GM12878 (cell line): ENCODE results near the gene CCDC70. TPM values are rescaled to one million over a fixed set of nuclear protein-coding genes. Genes with fewer than 3 reads are reported as not detected.

Experiments used
- ATAC-seq: fragments of 200-7000 bp; cut with Tn5 transposase; 3 replicates; pipeline ENCODE4 v1.9.1; 2020; ENCODE audit warnings: mild to moderate bottlenecking, moderate library complexity
- BruUV-seq: library from RNA; stranded (reverse); fragments of 400-500 nt; replicated peaks from 2 replicates; lab custom pipeline; 2021; lab: Mats Ljungman, UMichigan
- CTCF ChIA-PET: fragments of 300-600 bp; sonication (Branson Sonifier 250); formaldehyde crosslinking; extraction: SDS; loops from one replicate; lab custom pipeline; 2021; ENCODE audit warnings: inconsistent platforms; lab: Yijun Ruan, JAX
- POLR2A ChIA-PET: fragments of 350-600 bp; formaldehyde crosslinking; extraction: SDS; loops from one replicate; lab custom pipeline; 2021; ENCODE audit warnings: inconsistent platforms; lab: Charles Lee
- RAD21 ChIA-PET: fragments of 300-600 bp; sonication (Branson Sonifier 250); formaldehyde crosslinking; loops from one replicate; lab custom pipeline; 2023; ENCODE audit warnings: antibody characterized with exemption; ENCODE audit not compliant: unreplicated experiment; lab: Charles Lee
- SMC1A ChIA-PET: fragments of 300-600 bp; sonication (Branson Sonifier 250); formaldehyde crosslinking; loops from one replicate; lab custom pipeline; 2023; ENCODE audit not compliant: unreplicated experiment, uncharacterized antibody; lab: Charles Lee
- DNase-seq: peaks from one replicate; pipeline ENCODE4 v3.0.0-alpha.2; 2011; ENCODE audit warnings: low read depth, low spot score
- FAIRE-seq: peaks from 3 replicates; lab custom pipeline; 2011; peaks lifted over from hg19 to GRCh38; lab: Jason Lieb, UNC
- H2AFZ ChIP-seq: 2 replicates; pipeline ENCODE4 v1.6.0; 2011; ENCODE audit warnings: low read depth, low read length, control low read depth; ENCODE audit not compliant: control insufficient read depth
- H3K27ac ChIP-seq: 2 replicates; pipeline ENCODE4 v1.5.1; 2011; ENCODE audit warnings: control low read depth; ENCODE audit not compliant: control insufficient read depth, insufficient read depth
- H3K27me3 ChIP-seq, 2 experiments: replicated peaks in 1 of 2; 2 replicates each; pipeline versions ENCODE4 v1.6.0 to v1.6.1; 2011; ENCODE audit warnings: low read length in 1 of 2; ENCODE audit not compliant: control insufficient read depth in 2 of 2, insufficient read depth in 2 of 2
- H3K36me3 ChIP-seq, 2 experiments: 2 replicates each; pipeline ENCODE4 v1.5.1; 2011; ENCODE audit warnings: low read length in 1 of 2; ENCODE audit not compliant: control insufficient read depth in 2 of 2, insufficient read depth in 2 of 2
- H3K4me1 ChIP-seq: 2 replicates; pipeline ENCODE4 v1.6.1; 2011; ENCODE audit warnings: mild to moderate bottlenecking, low read length, moderate library complexity, mixed read lengths; ENCODE audit not compliant: control insufficient read depth, insufficient read depth
- H3K4me2 ChIP-seq: 2 replicates; pipeline ENCODE4 v1.6.0; 2011; ENCODE audit warnings: control low read depth; ENCODE audit not compliant: control insufficient read depth, insufficient read depth
- H3K4me3 ChIP-seq: fragments of 200-600 bp; sonication (generic); 2 replicates; pipeline ENCODE4 v1.5.1; 2016
- H3K79me2 ChIP-seq: 2 replicates; pipeline ENCODE4 v1.6.0; 2011; ENCODE audit warnings: low read length; ENCODE audit not compliant: control insufficient read depth, insufficient read depth
- H3K9ac ChIP-seq: 2 replicates; pipeline ENCODE4 v1.8.0; 2011; ENCODE audit warnings: low read length, control low read depth, mixed read lengths; ENCODE audit not compliant: control insufficient read depth, insufficient read depth
- H3K9me3 ChIP-seq: replicated peaks from 3 replicates; pipeline ENCODE4 v1.5.1; 2011; ENCODE audit warnings: mild to moderate bottlenecking, low read length; ENCODE audit not compliant: control insufficient read depth, insufficient read depth
- H4K20me1 ChIP-seq: 2 replicates; pipeline ENCODE4 v1.6.0; 2011; ENCODE audit not compliant: control insufficient read depth, insufficient read depth
- DPF2 ChIP-seq: fragments of 450-650 bp; IDR thresholded peaks from 2 replicates; pipeline ENCODE4 v1.6.1; 2017; ENCODE audit warnings: mild to moderate bottlenecking
- KAT2A ChIP-seq: conservative IDR thresholded peaks from 2 replicates; pipeline ENCODE4 v1.6.1; 2011; ENCODE audit warnings: low read depth, low read length; ENCODE audit not compliant: control insufficient read depth
- MEF2A ChIP-seq: IDR thresholded peaks from 2 replicates; pipeline ENCODE4 v1.6.1; 2011; ENCODE audit warnings: low read depth, mild to moderate bottlenecking, low read length, moderate library complexity; ENCODE audit not compliant: insufficient read depth
- MTA3 ChIP-seq: IDR thresholded peaks from 2 replicates; pipeline ENCODE4 v1.6.1; 2012; ENCODE audit warnings: low read length, inconsistent platforms, borderline replicate concordance
- RBBP5 ChIP-seq: fragments of 200-600 bp; sonication (generic); conservative IDR thresholded peaks from 2 replicates; pipeline ENCODE4 v1.6.1; 2016
- RELA ChIP-seq: fragments of 450-650 bp; IDR thresholded peaks from 2 replicates; pipeline ENCODE4 v1.8.0; 2014; ENCODE audit warnings: borderline replicate concordance; ENCODE audit not compliant: partially characterized antibody
- SPI1 ChIP-seq: IDR thresholded peaks from 2 replicates; pipeline ENCODE4 v1.6.1; 2011; ENCODE audit warnings: low read depth, mild to moderate bottlenecking, low read length, moderate library complexity, borderline replicate concordance; ENCODE audit not compliant: insufficient read depth
- TBL1XR1 ChIP-seq: IDR thresholded peaks from 2 replicates; pipeline ENCODE4 v1.6.1; 2012; ENCODE audit warnings: low read depth, low read length, improper control_type of control experiment
- WGBS: methylation state at CpG from one replicate; pipeline ENCODE4 v1.1.6; 2016; ENCODE audit warnings: low lambda C conversion rate; ENCODE audit not compliant: insufficient replicate concordance, insufficient coverage; ENCODE audit errors: missing lambda C conversion rate; 5-methylcytosine and 5-hydroxymethylcytosine counted together
- in situ Hi-C: fragments of 300-500 bp; cut with MboI; formaldehyde crosslinking; loops from 9 replicates; pipeline ENCODE4 v1.14.3; 2018; ENCODE audit warnings: mixed read lengths
- intact Hi-C: fragments of 100-400 bp; cut with micrococcal nuclease; formaldehyde crosslinking; loops from one replicate; pipeline ENCODE4 v1.14.2; 2022; ENCODE audit not compliant: unreplicated experiment
- polyA plus RNA-seq, 11 experiments: library from polyadenylated mRNA; depleted of rRNA in 4 of 11; unstranded in 6 of 11; stranded (reverse) in 5 of 11; fragments of >200 nt; fragmentation: Nextera tagmentation in 4 of 11; fragmentation: Illumina TruSeq in 1 of 11; extraction: Ambion mirVana in 4 of 11; extraction: Trizol in 1 of 11; gene quantifications; 1 replicate in 1 of 11; 2 replicates in 10 of 11; pipeline versions ENCODE4 v1.2.1 to v1.2.3, GENCODE V29; 2011 to 2016; ENCODE audit warnings: inconsistent platforms in 2 of 11, missing spikeins in 2 of 11, low read depth in 1 of 11
- total RNA-seq, 4 experiments: library from RNA; depleted of rRNA in 3 of 4; stranded (reverse); fragments of >200 nt in 3 of 4; fragmentation: Illumina TruSeq in 1 of 4; extraction: Trizol in 1 of 4; gene quantifications; 2 replicates each; pipeline versions ENCODE4 v1.2.1 to v1.2.3, GENCODE V29; 2013 to 2021

The CCDC70 gene
- total and polyA plus RNA-seq, 10 of the 15 experiments (the other 5 are each of a cell fraction or from before 2014, with no cell fraction given): not detected

GRCh38 chr13:51870616-51871015 lies 8.8 kb downstream of the CCDC70 start:
- ChIA-PET CTCF (interaction anchor here (1.1 kb wide), 1 partner anchor 25 kb away, joined by 4 read pairs; no protein-coding TSS in a partner anchor), POLR2A (no interaction called here)
- no peaks in the 10 kb centered on the region for H3K9me3 ChIP-seq
- no peaks in the 10 kb centered on the region for H3K27me3 ChIP-seq
- no peaks in the 10 kb centered on the region for H3K4me1 ChIP-seq
- H3K36me3 ChIP-seq: no peaks in the 10 kb centered on the region
- H2AFZ ChIP-seq: no peak overlapping the region
- in situ Hi-C loops: no loop called here
- no peaks in the 10 kb centered on the region for H3K79me2 ChIP-seq
- no TSS peak for BruUV-seq
- DNase-seq: no peak
- no peak for FAIRE-seq
- no peak overlapping the region for H3K27ac ChIP-seq
- TF ChIP-seq RBBP5 (no peak), TBL1XR1 (no peak)
- TF ChIP-seq, all 136 proteins: peak for 0
- RAD21 ChIA-PET: interaction anchor here (1.1 kb wide), 1 partner anchor 54 kb away, joined by 3 read pairs; no protein-coding TSS in a partner anchor
- SMC1A ChIA-PET: no interaction called here
- no peak for ATAC-seq
- Histone ChIP-seq H3K9ac (no peak overlapping the region), H3K4me3 (no peak overlapping the region), H3K4me2 (no peak overlapping the region), H4K20me1 (no peaks in the 10 kb centered on the region)
- 0% methylated on average over 3 of the region's 3 CpGs for WGBS
- intact Hi-C loops: no loop called here

- Histone ChIP-seq H3K4me1 (no peaks in the 10 kb centered on the region), H2AFZ (no peak overlapping the region), H3K9me3 (no peaks in the 10 kb centered on the region), H3K4me3 (no peak overlapping the region), H3K79me2 (no peaks in the 10 kb centered on the region), H3K9ac (no peak overlapping the region), H4K20me1 (no peaks in the 10 kb centered on the region), H3K36me3 (no peaks in the 10 kb centered on the region), H3K27ac (no peak overlapping the region), H3K27me3 (no peaks in the 10 kb centered on the region), H3K4me2 (no peak overlapping the region)
- intact Hi-C loops (no loop called here), in situ Hi-C loops (no loop called here)
- ChIA-PET POLR2A (no interaction called here), CTCF (no interaction called here), SMC1A (no interaction called here), RAD21 (no interaction called here)
- ATAC-seq (no peak), FAIRE-seq (no peak), DNase-seq (no peak)
- BruUV-seq: no TSS peak
- no peak for TF ChIP-seq SPI1
- TF ChIP-seq DPF2: no peak
- no peak for TF ChIP-seq MTA3
- TF ChIP-seq RELA: no peak
- no peak for TF ChIP-seq MEF2A
- no peak for TF ChIP-seq KAT2A
- 64% methylated on average over 6 of the region's 6 CpGs for WGBS
These were observed 11.5 kb downstream of the CCDC70 start for GRCh38 chr13:51873117-51873798.
